Muscle layer of colon (tissue), 2 donors: Measurements from ENCODE around the gene FXN.

ENCODE experiments used
- H3K27ac ChIP-seq: one replicate; pipeline ENCODE4 v1.7.0; 2013; ENCODE audit warnings: low read depth, mild to moderate bottlenecking, low read length, moderate library complexity
- H3K27me3 ChIP-seq, 2 donors: one replicate each; pipeline ENCODE4 v1.7.0; 2013; ENCODE audit warnings: low read length in 2 of 2, mild to moderate bottlenecking in 2 of 2; ENCODE audit not compliant: insufficient read depth in 2 of 2, control insufficient read depth in 1 of 2
- H3K36me3 ChIP-seq: one replicate; pipeline ENCODE4 v1.7.0; 2013; ENCODE audit warnings: mild to moderate bottlenecking, low read length; ENCODE audit not compliant: insufficient read depth
- H3K4me1 ChIP-seq: one replicate; pipeline ENCODE4 v1.7.0; 2013; ENCODE audit warnings: mild to moderate bottlenecking, low read length; ENCODE audit not compliant: insufficient read depth
- H3K4me3 ChIP-seq, 2 donors: one replicate each; pipeline ENCODE4 v1.7.0; 2013; ENCODE audit warnings: low read length in 2 of 2, low read depth in 1 of 2, mild to moderate bottlenecking in 1 of 2, moderate library complexity in 1 of 2
- H3K9ac ChIP-seq: one replicate; pipeline ENCODE4 v1.7.0; 2013; ENCODE audit warnings: low read length
- H3K9me3 ChIP-seq: one replicate; pipeline ENCODE4 v1.7.0; 2013; ENCODE audit warnings: mild to moderate bottlenecking, low read length
- donor health status: abdominal sarcoma.
- donor health status: Adenocarcinoma of cecum.

FXN gene

DNA sequence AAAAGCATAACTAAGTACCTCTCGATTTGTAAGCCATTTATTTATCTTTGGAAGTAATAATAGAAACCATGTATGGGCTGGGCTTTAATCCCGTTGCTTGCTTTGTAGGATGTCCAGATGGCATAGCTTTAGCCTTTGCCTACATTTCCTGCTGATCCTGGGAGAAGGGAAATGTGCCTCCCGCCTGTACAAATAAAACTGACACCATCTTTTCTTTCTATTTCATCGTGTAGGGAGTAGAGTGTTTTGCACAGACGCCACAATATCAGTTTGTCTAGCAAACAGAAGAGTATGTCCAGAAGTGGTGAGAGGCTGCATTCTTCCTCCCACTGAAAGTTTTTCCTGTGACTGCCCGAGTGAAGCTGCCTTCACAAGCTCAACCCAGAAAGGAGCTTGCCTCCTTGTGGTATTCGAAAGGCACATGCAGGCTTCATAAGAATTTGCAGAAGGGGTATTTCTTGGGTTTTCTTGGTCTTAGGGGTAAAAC, 113.8 kb downstream of the FXN start:
- Histone ChIP-seq H3K4me3 (no peak overlapping the region), H3K9me3 (no peaks in the 10 kb centered on the region), H3K27me3 (no peaks in the 10 kb centered on the region), H3K27ac (no peak overlapping the region), H3K9ac (no peak overlapping the region), H3K4me1 (peaks cover 12% of the 10 kb centered on the region), H3K36me3 (no peaks in the 10 kb centered on the region)
